ENCODE results near the gene ANKS6. TPM values are rescaled to one million over a fixed set of nuclear protein-coding genes. Genes with fewer than 3 reads are reported as not detected.

The ANKS6 gene
- total RNA-seq, 1 donor from 2014 or later: 16.0 TPM

DNA sequence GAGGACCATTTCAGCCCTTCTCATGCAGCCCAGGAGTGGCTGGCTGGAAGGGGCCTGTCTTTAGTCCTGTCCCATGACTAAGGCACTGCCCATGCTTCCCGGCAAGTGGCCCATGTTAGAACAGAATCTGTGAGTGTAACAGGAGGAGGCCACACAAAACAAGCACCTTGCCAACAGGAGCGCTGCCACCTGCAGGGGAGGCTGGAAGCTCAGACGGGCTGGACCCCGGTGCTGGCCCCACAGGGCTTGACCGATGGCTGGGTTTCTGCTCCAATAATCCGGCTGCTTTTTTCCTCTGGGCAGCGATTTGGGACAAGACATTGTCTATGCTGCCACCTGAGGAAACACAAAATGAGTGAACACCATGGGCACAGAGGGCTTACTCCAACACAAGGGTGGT lies 28.4 kb downstream of the ANKS6 start:
- Histone ChIP-seq H2AFZ (replicated peaks) (no peak overlapping the region), H3K4me1 (no peaks in the 10 kb centered on the region), H4K20me1 (ENCODE audit: low read depth) (no peaks in the 10 kb centered on the region), H3K9me3 (ENCODE audit: low read depth) (no peaks in the 10 kb centered on the region), H3K27ac (no peak overlapping the region), H3K36me3 (no peaks in the 10 kb centered on the region), H3K4me3 (no peak overlapping the region), H3K4me2 (no peak overlapping the region), H3K27me3 (no peaks in the 10 kb centered on the region), H3K9ac (no peak overlapping the region), H3F3A (ENCODE audit: low read depth) (no peaks in the 10 kb centered on the region), H3K79me2 (ENCODE audit: low read depth) (no peaks in the 10 kb centered on the region)
- DNase-seq (ENCODE audit: low spot score): no peak
- peaks cover 4% of the 10 kb centered on the region for H3K27me3 Mint-ChIP-seq (ENCODE audit: insufficient read depth, low read depth)
- H3K4me3 Mint-ChIP-seq: no peak overlapping the region
- no peaks in the 10 kb centered on the region for H3K9me3 Mint-ChIP-seq
- no peaks in the 10 kb centered on the region for H3K4me1 Mint-ChIP-seq
- H3K27ac Mint-ChIP-seq: no peak overlapping the region
- no peak for TF ChIP-seq EZH2 (IDR thresholded peaks at IDR 0.05)
- TF ChIP-seq, protein P1, sequence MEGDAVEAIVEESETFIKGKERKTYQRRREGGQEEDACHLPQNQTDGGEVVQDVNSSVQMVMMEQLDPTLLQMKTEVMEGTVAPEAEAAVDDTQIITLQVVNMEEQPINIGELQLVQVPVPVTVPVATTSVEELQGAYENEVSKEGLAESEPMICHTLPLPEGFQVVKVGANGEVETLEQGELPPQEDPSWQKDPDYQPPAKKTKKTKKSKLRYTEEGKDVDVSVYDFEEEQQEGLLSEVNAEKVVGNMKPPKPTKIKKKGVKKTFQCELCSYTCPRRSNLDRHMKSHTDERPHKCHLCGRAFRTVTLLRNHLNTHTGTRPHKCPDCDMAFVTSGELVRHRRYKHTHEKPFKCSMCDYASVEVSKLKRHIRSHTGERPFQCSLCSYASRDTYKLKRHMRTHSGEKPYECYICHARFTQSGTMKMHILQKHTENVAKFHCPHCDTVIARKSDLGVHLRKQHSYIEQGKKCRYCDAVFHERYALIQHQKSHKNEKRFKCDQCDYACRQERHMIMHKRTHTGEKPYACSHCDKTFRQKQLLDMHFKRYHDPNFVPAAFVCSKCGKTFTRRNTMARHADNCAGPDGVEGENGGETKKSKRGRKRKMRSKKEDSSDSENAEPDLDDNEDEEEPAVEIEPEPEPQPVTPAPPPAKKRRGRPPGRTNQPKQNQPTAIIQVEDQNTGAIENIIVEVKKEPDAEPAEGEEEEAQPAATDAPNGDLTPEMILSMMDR (IDR thresholded peaks at IDR 0.05): no peak
- TF ChIP-seq EZH2phosphoT487 (IDR thresholded peaks at IDR 0.05): no peak
- H3K36me3 Mint-ChIP-seq: peaks cover 47% of the 10 kb centered on the region

DNA sequence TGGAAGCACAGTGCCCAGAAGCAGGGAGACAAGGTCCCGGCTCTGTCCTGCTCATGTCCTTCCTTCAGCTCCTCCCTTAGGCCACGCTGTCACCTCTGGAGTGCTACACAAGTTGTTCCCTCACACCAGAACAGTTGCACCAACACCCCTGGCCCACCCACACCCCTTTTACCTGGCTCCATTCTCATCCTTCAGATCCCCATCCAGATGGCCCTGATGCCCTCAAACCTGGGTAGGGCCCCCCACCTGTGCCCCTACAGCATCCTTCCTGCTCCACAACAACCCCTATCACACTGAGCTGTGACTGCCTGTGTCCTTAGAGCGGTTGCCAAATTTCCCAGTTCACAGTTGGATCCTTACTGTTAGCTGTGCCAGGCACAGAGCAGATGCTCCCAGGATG lies 29.2 kb downstream of the ANKS6 start:
- Histone ChIP-seq H3F3A (ENCODE audit: low read depth) (no peaks in the 10 kb centered on the region), H3K27me3 (no peaks in the 10 kb centered on the region), H3K4me1 (no peaks in the 10 kb centered on the region), H3K4me2 (no peak overlapping the region), H4K20me1 (ENCODE audit: low read depth) (no peaks in the 10 kb centered on the region), H3K36me3 (no peaks in the 10 kb centered on the region), H2AFZ (replicated peaks) (no peak overlapping the region), H3K79me2 (ENCODE audit: low read depth) (no peaks in the 10 kb centered on the region), H3K9me3 (ENCODE audit: low read depth) (no peaks in the 10 kb centered on the region), H3K4me3 (no peak overlapping the region), H3K27ac (no peak overlapping the region), H3K9ac (no peak overlapping the region)
- no peak for DNase-seq (ENCODE audit: low spot score)
- H3K4me1 Mint-ChIP-seq: no peaks in the 10 kb centered on the region
- TF ChIP-seq, protein P1 (IDR thresholded peaks at IDR 0.05): no peak
- TF ChIP-seq EZH2 (IDR thresholded peaks at IDR 0.05) (no peak), EZH2phosphoT487 (IDR thresholded peaks at IDR 0.05) (no peak)
- peaks cover 4% of the 10 kb centered on the region for H3K27me3 Mint-ChIP-seq (ENCODE audit: insufficient read depth, low read depth)
- H3K9me3 Mint-ChIP-seq: no peaks in the 10 kb centered on the region
- H3K4me3 Mint-ChIP-seq: no peak overlapping the region
- H3K36me3 Mint-ChIP-seq: peaks cover 44% of the 10 kb centered on the region
- no peak overlapping the region for H3K27ac Mint-ChIP-seq

DNA sequence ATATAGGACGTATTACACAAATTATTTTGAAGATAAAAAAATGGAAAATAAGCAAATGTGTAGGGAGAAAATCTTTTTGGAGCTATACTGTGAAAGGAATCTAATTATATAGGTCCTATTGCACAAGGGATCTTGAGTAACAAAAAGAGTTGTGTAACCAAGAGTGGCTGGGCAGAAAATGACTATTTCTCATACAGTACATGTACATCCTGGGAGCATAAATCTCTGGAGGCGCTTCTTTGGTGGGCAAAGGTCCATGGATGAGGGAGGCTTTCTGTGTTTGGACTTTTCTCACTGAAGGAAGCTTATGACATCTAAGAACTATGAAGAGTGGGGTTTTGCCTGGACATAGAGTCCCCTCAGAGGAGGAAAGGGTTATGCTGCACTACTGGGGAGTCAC lies 29.8 kb downstream of the ANKS6 start:
- H2AFZ ChIP-seq (replicated peaks): no peak overlapping the region
- H3K27ac ChIP-seq: no peak overlapping the region
- peaks cover 39% of the 10 kb centered on the region for H3K36me3 Mint-ChIP-seq
- H3K27me3 Mint-ChIP-seq (ENCODE audit: insufficient read depth, low read depth): peaks cover 4% of the 10 kb centered on the region
- H3K9me3 Mint-ChIP-seq: no peaks in the 10 kb centered on the region
- H3K4me1 Mint-ChIP-seq: no peaks in the 10 kb centered on the region
- no peaks in the 10 kb centered on the region for H3K9me3 ChIP-seq (ENCODE audit: low read depth)
- H3K4me3 Mint-ChIP-seq: no peak overlapping the region
- H4K20me1 ChIP-seq (ENCODE audit: low read depth): no peaks in the 10 kb centered on the region
- TF ChIP-seq EZH2phosphoT487 (IDR thresholded peaks at IDR 0.05): no peak
- TF ChIP-seq, protein P1 (IDR thresholded peaks at IDR 0.05): no peak
- no peak for TF ChIP-seq EZH2 (IDR thresholded peaks at IDR 0.05)
- H3F3A ChIP-seq (ENCODE audit: low read depth): no peaks in the 10 kb centered on the region
- DNase-seq (ENCODE audit: low spot score): no peak
- no peaks in the 10 kb centered on the region for H3K27me3 ChIP-seq
- no peak overlapping the region for H3K4me2 ChIP-seq
- H3K9ac ChIP-seq: no peak overlapping the region
- no peak overlapping the region for H3K4me3 ChIP-seq
- H3K27ac Mint-ChIP-seq: no peak overlapping the region
- no peaks in the 10 kb centered on the region for H3K36me3 ChIP-seq
- H3K79me2 ChIP-seq (ENCODE audit: low read depth): no peaks in the 10 kb centered on the region
- H3K4me1 ChIP-seq: no peaks in the 10 kb centered on the region
